ENCODE results near the gene CAPN13.

DNA sequence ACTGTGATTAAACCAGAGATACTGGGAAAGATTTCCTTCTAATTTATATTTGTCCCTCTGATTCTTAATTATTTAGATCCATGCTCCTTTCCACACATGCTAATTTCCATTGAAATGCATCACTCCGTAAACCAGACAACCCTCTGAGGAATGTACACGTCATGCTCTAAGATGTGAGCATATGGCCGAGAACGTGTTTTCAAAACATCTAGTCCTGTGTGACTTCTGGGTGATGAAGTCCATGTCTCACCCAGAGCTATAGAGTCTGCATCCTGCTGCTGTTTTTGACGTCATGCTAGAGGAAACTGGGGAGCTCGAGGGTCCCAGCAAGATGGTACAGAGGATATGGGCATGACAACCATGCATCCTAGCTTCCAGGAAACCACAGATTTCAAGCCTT is 53.6 kb downstream of the CAPN13 start:
- TF ChIP-seq POLR2A (IDR thresholded peaks at IDR 0.05; ENCODE audit: low read depth) = no peak
- TF ChIP-seq, protein P1, sequence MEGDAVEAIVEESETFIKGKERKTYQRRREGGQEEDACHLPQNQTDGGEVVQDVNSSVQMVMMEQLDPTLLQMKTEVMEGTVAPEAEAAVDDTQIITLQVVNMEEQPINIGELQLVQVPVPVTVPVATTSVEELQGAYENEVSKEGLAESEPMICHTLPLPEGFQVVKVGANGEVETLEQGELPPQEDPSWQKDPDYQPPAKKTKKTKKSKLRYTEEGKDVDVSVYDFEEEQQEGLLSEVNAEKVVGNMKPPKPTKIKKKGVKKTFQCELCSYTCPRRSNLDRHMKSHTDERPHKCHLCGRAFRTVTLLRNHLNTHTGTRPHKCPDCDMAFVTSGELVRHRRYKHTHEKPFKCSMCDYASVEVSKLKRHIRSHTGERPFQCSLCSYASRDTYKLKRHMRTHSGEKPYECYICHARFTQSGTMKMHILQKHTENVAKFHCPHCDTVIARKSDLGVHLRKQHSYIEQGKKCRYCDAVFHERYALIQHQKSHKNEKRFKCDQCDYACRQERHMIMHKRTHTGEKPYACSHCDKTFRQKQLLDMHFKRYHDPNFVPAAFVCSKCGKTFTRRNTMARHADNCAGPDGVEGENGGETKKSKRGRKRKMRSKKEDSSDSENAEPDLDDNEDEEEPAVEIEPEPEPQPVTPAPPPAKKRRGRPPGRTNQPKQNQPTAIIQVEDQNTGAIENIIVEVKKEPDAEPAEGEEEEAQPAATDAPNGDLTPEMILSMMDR (IDR thresholded peaks at IDR 0.05) = no peak
- no peak for TF ChIP-seq POLR2AphosphoS5 (IDR thresholded peaks at IDR 0.05)

Measured in esophagus muscularis mucosa (tissue), 3 donors.